Small intestine (tissue), 7 donors: Measurements from ENCODE around the gene U2SURP. TPM values are rescaled to one million over a fixed set of nuclear protein-coding genes. Genes with fewer than 3 reads are reported as not detected.

Experiments
- DNase-seq, 2 donors: peaks; one replicate each; pipeline versions ENCODE4 v3.0.0 to v3.0.0-alpha.2; 2013
- FAIRE-seq: peaks from 2 replicates; lab custom pipeline; 2012; peaks lifted over from hg19 to GRCh38; lab: Jason Lieb, UNC
- H3K27ac ChIP-seq, 3 donors: one replicate each; pipeline ENCODE4 v1.5.1; 2013; ENCODE audit warnings: low read length in 2 of 3, mild to moderate bottlenecking in 2 of 3, control low read depth in 1 of 3, inconsistent platforms in 1 of 3, low read depth in 1 of 3, moderate library complexity in 1 of 3
- H3K27me3 ChIP-seq, 3 donors: one replicate each; pipeline ENCODE4 v1.6.1; 2013; ENCODE audit warnings: low read length in 3 of 3, inconsistent platforms in 1 of 3; ENCODE audit not compliant: control insufficient read depth in 3 of 3, insufficient read depth in 3 of 3
- H3K36me3 ChIP-seq, 3 donors: one replicate each; pipeline ENCODE4 v1.6.1; 2013; ENCODE audit warnings: low read length in 3 of 3, inconsistent platforms in 1 of 3, low read depth in 1 of 3, mild to moderate bottlenecking in 1 of 3, moderate library complexity in 1 of 3; ENCODE audit not compliant: control insufficient read depth in 3 of 3, insufficient read depth in 2 of 3
- H3K4me1 ChIP-seq, 3 donors: one replicate each; pipeline ENCODE4 v1.6.1; 2013; ENCODE audit warnings: low read length in 2 of 3, inconsistent platforms in 1 of 3, low read depth in 1 of 3, mild to moderate bottlenecking in 1 of 3, moderate library complexity in 1 of 3; ENCODE audit not compliant: control insufficient read depth in 3 of 3, insufficient read depth in 2 of 3
- H3K4me3 ChIP-seq, 3 donors: one replicate each; pipeline ENCODE4 v1.5.1; 2013; ENCODE audit warnings: low read length in 3 of 3, control low read depth in 1 of 3, inconsistent platforms in 1 of 3, low read depth in 1 of 3, mild to moderate bottlenecking in 1 of 3, moderate library complexity in 1 of 3
- H3K9me3 ChIP-seq, 2 donors: one replicate each; pipeline ENCODE4 v1.6.1; 2013; ENCODE audit warnings: low read depth in 1 of 2, low read length in 1 of 2; ENCODE audit not compliant: control insufficient read depth in 2 of 2, insufficient read depth in 1 of 2
- WGBS, 3 donors: extraction: QIAGEN DNeasy Blood & Tissue Kit; methylation state at CpG; one replicate each; pipeline ENCODE4 v1.1.7; 2013; 5-methylcytosine and 5-hydroxymethylcytosine counted together
- polyA plus RNA-seq, 4 donors: library from polyadenylated mRNA; stranded (reverse) in 3 of 4; unstranded in 1 of 4; fragments of 200-250 nt in 3 of 4; fragments of 120-200 nt in 1 of 4; gene quantifications; one replicate each; pipeline versions ENCODE4 v1.2.1 to v1.2.3, GENCODE V29; 2013
- donor health status: healthy with polysubstance abuse.
- donor health status: control.
- donor health status: control.
- donor health status: Bipolar disorder and iron deficiency.
- donor health status: healthy.

The U2SURP gene
- polyA plus RNA-seq, 4 donors, result 20.0 to 92.0 (median 29.2) TPM

GRCh38 chr3:142972092-142972753 lies 29.1 kb upstream of the U2SURP start:
- Histone ChIP-seq H3K36me3 (no peaks in the 10 kb centered on the region), H3K27ac (no peak overlapping the region), H3K4me1 (no peaks in the 10 kb centered on the region), H3K27me3 (peaks cover 0 to 31% (median 0%) of the 10 kb centered on the region in 3 donors), H3K4me3 (no peak overlapping the region), H3K9me3 (no peaks in the 10 kb centered on the region)
- no peak for DNase-seq
- no peak for FAIRE-seq
- 90 to 91% (median 90%) methylated on average over 7 of the region's 7 CpGs for WGBS, 3 donors

- WGBS, 3 donors, result 79 to 87% (median 87%) methylated on average over 8 of the region's 8 CpGs
- Histone ChIP-seq H3K27me3 (peaks cover 0 to 31% (median 0%) of the 10 kb centered on the region in 3 donors), H3K4me1 (no peaks in the 10 kb centered on the region), H3K9me3 (no peaks in the 10 kb centered on the region), H3K4me3 (no peak overlapping the region), H3K36me3 (no peaks in the 10 kb centered on the region), H3K27ac (no peak overlapping the region)
- DNase-seq (no peak), FAIRE-seq (no peak)
Measured at GRCh38 chr3:142973217-142974009, 28.0 kb upstream of the U2SURP start.

- DNase-seq (no peak), FAIRE-seq (no peak)
- Histone ChIP-seq H3K27me3 (peaks cover 0 to 28% (median 0%) of the 10 kb centered on the region in 3 donors), H3K9me3 (no peaks in the 10 kb centered on the region), H3K27ac (no peak overlapping the region), H3K4me3 (no peak overlapping the region), H3K36me3 (no peaks in the 10 kb centered on the region), H3K4me1 (no peaks in the 10 kb centered on the region)
- 82 to 93% (median 85%) methylated on average over 4 of the region's 4 CpGs for WGBS, 3 donors
Measured at GRCh38 chr3:142975316-142975995, 25.9 kb upstream of the U2SURP start.

- DNase-seq, result peak in 1 of 2 donors; percentile 37
- Histone ChIP-seq H3K27me3 (peaks cover 0 to 24% (median 0%) of the 10 kb centered on the region in 3 donors), H3K36me3 (no peaks in the 10 kb centered on the region), H3K9me3 (no peaks in the 10 kb centered on the region), H3K27ac (no peak overlapping the region), H3K4me3 (no peak overlapping the region), H3K4me1 (no peaks in the 10 kb centered on the region)
- FAIRE-seq, result no peak
- WGBS, 3 donors, result 56 to 63% (median 63%) methylated on average over 8 of the region's 8 CpGs
Measured at GRCh38 chr3:142976621-142977398, 24.6 kb upstream of the U2SURP start.

- 50 to 66% (median 62%) methylated on average over 1 of the region's 1 CpG for WGBS, 3 donors
- Histone ChIP-seq H3K4me1 (no peaks in the 10 kb centered on the region), H3K36me3 (no peaks in the 10 kb centered on the region), H3K27me3 (peaks cover 0 to 19% (median 2%) of the 10 kb centered on the region in 3 donors), H3K27ac (no peak overlapping the region), H3K4me3 (no peak overlapping the region), H3K9me3 (no peaks in the 10 kb centered on the region)
- DNase-seq (no peak), FAIRE-seq (no peak)
Measured at GRCh38 chr3:142977399-142977728, 24.0 kb upstream of the U2SURP start.

GRCh38 chr3:142981108-142981507 lies 20.3 kb upstream of the U2SURP start:
- Histone ChIP-seq H3K9me3 (no peaks in the 10 kb centered on the region), H3K4me1 (no peaks in the 10 kb centered on the region), H3K36me3 (no peaks in the 10 kb centered on the region), H3K27ac (no peak overlapping the region), H3K27me3 (peaks cover 0 to 11% (median 4%) of the 10 kb centered on the region in 3 donors), H3K4me3 (no peak overlapping the region)
- FAIRE-seq (no peak), DNase-seq (no peak)
- 53 to 60% (median 59%) methylated on average over 3 of the region's 3 CpGs for WGBS, 3 donors

- H3K9me3 ChIP-seq, result no peaks in the 10 kb centered on the region
- no peak overlapping the region for H3K4me3 ChIP-seq
- H3K27me3 ChIP-seq, result peaks cover 0 to 9% (median 4%) of the 10 kb centered on the region in 3 donors
- 51 to 66% (median 61%) methylated on average over 7 of the region's 7 CpGs for WGBS, 3 donors
- no peak overlapping the region for H3K27ac ChIP-seq
- no peak for DNase-seq
- no peaks in the 10 kb centered on the region for H3K4me1 ChIP-seq
- H3K36me3 ChIP-seq, result no peaks in the 10 kb centered on the region
- no peak for FAIRE-seq
Measured at GRCh38 chr3:142982038-142982773, 19.2 kb upstream of the U2SURP start.
